ENCODE data around the gene ANKRD36B.
A peak's percentile ranks its signal among the peaks of the same experiment; 100 is the strongest.
"Not testable (repeated sequence)": the region's sequence is repeated elsewhere in the genome, so short reads cannot be mapped to it uniquely, and the experiment has no call there.

The ANKRD36B gene

GRCh38 chr2:97589598-97590510 is at the start of gene ANKRD36B:
TSS of gene ANKRD36B (minus strand) at chr2:97589877. CDS start at chr2:97589685, 192 bp downstream.
- DNase-seq, result peak; percentile 81

- not testable (repeated sequence) for DNase-seq
Measured at GRCh38 chr2:97626049-97626430, 36.4 kb upstream of the ANKRD36B start.

- DNase-seq, result not testable (repeated sequence)
Measured at GRCh38 chr2:97625354-97626048, 35.8 kb upstream of the ANKRD36B start.

- not testable (repeated sequence) for DNase-seq
Measured at GRCh38 chr2:97622976-97623375, 33.3 kb upstream of the ANKRD36B start.

- DNase-seq, result not testable (repeated sequence)
Measured at GRCh38 chr2:97620492-97620891, 30.8 kb upstream of the ANKRD36B start.

GRCh38 chr2:97618939-97619827 is 29.5 kb upstream of the ANKRD36B start:
- DNase-seq, result not testable (repeated sequence)

GRCh38 chr2:97617911-97618310 is 28.2 kb upstream of the ANKRD36B start:
- DNase-seq, result no peak

- not testable (repeated sequence) for DNase-seq
Measured at GRCh38 chr2:97615746-97616145, 26.1 kb upstream of the ANKRD36B start.

GRCh38 chr2:97611895-97612294 is 22.2 kb upstream of the ANKRD36B start:
- DNase-seq, result not testable (repeated sequence)

- not testable (repeated sequence) for DNase-seq
Measured at GRCh38 chr2:97608745-97609144, 19.1 kb upstream of the ANKRD36B start.

GRCh38 chr2:97605524-97606339 is 16.1 kb upstream of the ANKRD36B start:
- not testable (repeated sequence) for DNase-seq

GRCh38 chr2:97605109-97605508 is 15.4 kb upstream of the ANKRD36B start:
- DNase-seq, result not testable (repeated sequence)

GRCh38 chr2:97601537-97601936 is 11.9 kb upstream of the ANKRD36B start:
- DNase-seq, result not testable (repeated sequence)

GRCh38 chr2:97596180-97596579 is 6.5 kb upstream of the ANKRD36B start:
- not testable (repeated sequence) for DNase-seq

- not testable (repeated sequence) for DNase-seq
Measured at GRCh38 chr2:97593520-97593919, 3.8 kb upstream of the ANKRD36B start.

- DNase-seq, result peak; percentile 90
Measured at GRCh38 chr2:97590515-97591394, 1.1 kb upstream of the ANKRD36B start.

GRCh38 chr2:97589257-97589597 is 450 bp downstream of the ANKRD36B start:
- DNase-seq, result not testable (repeated sequence)

- DNase-seq, result not testable (repeated sequence)
Measured at GRCh38 chr2:97565674-97566073, 24.0 kb downstream of the ANKRD36B start.

GRCh38 chr2:97552406-97552805 is 37.3 kb downstream of the ANKRD36B start:
- DNase-seq, result not testable (repeated sequence)

- DNase-seq, result not testable (repeated sequence)
Measured at GRCh38 chr2:97550498-97550897, 39.2 kb downstream of the ANKRD36B start.

- DNase-seq, result not testable (repeated sequence)
Measured at GRCh38 chr2:97549058-97549457, 40.6 kb downstream of the ANKRD36B start.
